EL (cell line): ENCODE results near the gene CFLAR.
"Not testable (repeated sequence)": the region's sequence is repeated elsewhere in the genome, so short reads cannot be mapped to it uniquely, and the experiment has no call there.

Experiments used
- DNase-seq: peaks from one replicate; pipeline ENCODE4 v3.0.0-alpha.2; 2016

Gene CFLAR

GRCh38 chr2:201184248-201184647 lies 68.3 kb downstream of the CFLAR start:
- DNase-seq, result not testable (repeated sequence)

- DNase-seq, result no peak
These were observed 69.9 kb downstream of the CFLAR start for GRCh38 chr2:201185863-201186262.

- DNase-seq, result no peak
These were observed 71.0 kb downstream of the CFLAR start for GRCh38 chr2:201186982-201187381.

- DNase-seq, result no peak
These were observed 72.5 kb downstream of the CFLAR start for GRCh38 chr2:201188449-201188848.

GRCh38 chr2:201191132-201191875 lies 75.3 kb downstream of the CFLAR start:
- no peak for DNase-seq

- DNase-seq, result no peak
These were observed 78.1 kb downstream of the CFLAR start for GRCh38 chr2:201194097-201194496.

GRCh38 chr2:201195331-201195730 lies 79.4 kb downstream of the CFLAR start:
- DNase-seq, result no peak

- no peak for DNase-seq
These were observed 80.0 kb downstream of the CFLAR start for GRCh38 chr2:201196003-201196402.

- no peak for DNase-seq
These were observed 80.8 kb downstream of the CFLAR start for GRCh38 chr2:201196803-201197202.

GRCh38 chr2:201197781-201198180 lies 81.8 kb downstream of the CFLAR start:
- DNase-seq, result no peak

- DNase-seq, result no peak
These were observed 83.9 kb downstream of the CFLAR start for GRCh38 chr2:201199847-201200246.

- DNase-seq, result no peak
These were observed 84.4 kb downstream of the CFLAR start for GRCh38 chr2:201200345-201200744.

- no peak for DNase-seq
These were observed 85.4 kb downstream of the CFLAR start for GRCh38 chr2:201201371-201201770.

GRCh38 chr2:201203916-201204654 lies 88.1 kb downstream of the CFLAR start:
- peak; percentile 26 for DNase-seq

- no peak for DNase-seq
These were observed 88.9 kb downstream of the CFLAR start for GRCh38 chr2:201204655-201205514.

- DNase-seq, result no peak
These were observed 89.5 kb downstream of the CFLAR start for GRCh38 chr2:201205515-201205849.

GRCh38 chr2:201208563-201209252 lies 92.7 kb downstream of the CFLAR start:
- no peak for DNase-seq

GRCh38 chr2:201215963-201216362 lies 100.0 kb downstream of the CFLAR start:
- DNase-seq, result no peak

- DNase-seq, result no peak
These were observed 101.0 kb downstream of the CFLAR start for GRCh38 chr2:201216918-201217317.

- peak; percentile 31 for DNase-seq
These were observed 102.8 kb downstream of the CFLAR start for GRCh38 chr2:201218780-201219179.

- DNase-seq, result no peak
These were observed 103.5 kb downstream of the CFLAR start for GRCh38 chr2:201219328-201220096.

- no peak for DNase-seq
These were observed 104.2 kb downstream of the CFLAR start for GRCh38 chr2:201220102-201220570.
